22Rv1 (cell line): ENCODE data around the gene RPS6KL1.

ENCODE experiments used
- ZFX ChIP-seq: fragments of 450-650 bp; IDR thresholded peaks from 2 replicates; pipeline ENCODE4 v1.6.1; 2017; ENCODE audit warnings: antibody characterized with exemption, borderline replicate concordance
- TF ChIP-seq, protein P1 (sequence below): fragments of 450-650 bp; IDR thresholded peaks from 2 replicates; pipeline ENCODE4 v1.5.1; 2017; ENCODE audit warnings: mild to moderate bottlenecking

DNA sequence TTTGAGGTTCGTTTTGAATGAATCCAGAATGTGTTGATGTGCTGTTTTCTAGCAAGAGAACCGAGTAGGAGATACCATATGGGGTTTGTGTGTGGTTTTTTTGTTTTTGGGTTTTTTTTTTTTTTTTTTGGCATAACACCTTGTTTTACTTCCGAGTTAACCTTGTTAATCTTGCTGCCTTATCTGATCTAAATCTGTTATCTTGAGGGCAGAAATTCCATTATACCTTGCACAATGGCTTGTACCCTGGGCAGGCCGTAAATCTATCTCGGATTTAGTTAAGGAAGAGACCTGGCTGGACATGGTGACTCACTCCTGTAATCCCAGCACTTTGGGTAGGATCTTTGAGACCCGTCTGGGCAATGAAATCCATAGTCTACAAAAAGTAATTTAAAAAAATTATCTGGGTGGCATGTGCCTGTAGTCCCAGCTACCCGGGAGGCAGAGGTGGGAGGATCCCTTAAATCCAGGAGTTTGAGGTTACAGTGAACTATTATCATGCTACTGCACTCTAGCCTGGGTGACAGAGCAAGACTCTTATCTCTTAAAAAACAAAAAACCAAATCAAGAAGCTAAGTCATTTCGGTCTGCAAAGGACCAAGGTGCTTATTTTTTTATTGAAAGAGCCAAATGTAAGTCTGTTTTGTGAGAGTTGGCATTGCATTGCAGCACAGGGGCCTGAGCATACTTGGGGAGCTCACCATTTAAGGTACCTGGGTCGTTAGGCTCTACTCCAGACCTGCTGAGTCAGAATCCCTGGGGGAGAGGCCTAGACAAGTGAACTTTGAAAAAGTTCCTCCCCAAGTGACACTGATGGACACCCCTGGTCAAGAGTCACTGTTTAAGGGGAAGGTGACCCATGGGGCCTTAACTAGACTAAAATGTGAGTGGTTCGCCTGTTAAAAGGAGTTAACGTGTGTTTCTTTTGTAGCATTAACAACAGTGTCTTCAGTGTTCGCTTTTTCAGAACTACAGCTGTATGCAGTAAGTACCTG is 34.6 kb downstream of the RPS6KL1 start:
- TF ChIP-seq, protein P1, sequence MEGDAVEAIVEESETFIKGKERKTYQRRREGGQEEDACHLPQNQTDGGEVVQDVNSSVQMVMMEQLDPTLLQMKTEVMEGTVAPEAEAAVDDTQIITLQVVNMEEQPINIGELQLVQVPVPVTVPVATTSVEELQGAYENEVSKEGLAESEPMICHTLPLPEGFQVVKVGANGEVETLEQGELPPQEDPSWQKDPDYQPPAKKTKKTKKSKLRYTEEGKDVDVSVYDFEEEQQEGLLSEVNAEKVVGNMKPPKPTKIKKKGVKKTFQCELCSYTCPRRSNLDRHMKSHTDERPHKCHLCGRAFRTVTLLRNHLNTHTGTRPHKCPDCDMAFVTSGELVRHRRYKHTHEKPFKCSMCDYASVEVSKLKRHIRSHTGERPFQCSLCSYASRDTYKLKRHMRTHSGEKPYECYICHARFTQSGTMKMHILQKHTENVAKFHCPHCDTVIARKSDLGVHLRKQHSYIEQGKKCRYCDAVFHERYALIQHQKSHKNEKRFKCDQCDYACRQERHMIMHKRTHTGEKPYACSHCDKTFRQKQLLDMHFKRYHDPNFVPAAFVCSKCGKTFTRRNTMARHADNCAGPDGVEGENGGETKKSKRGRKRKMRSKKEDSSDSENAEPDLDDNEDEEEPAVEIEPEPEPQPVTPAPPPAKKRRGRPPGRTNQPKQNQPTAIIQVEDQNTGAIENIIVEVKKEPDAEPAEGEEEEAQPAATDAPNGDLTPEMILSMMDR, result no peak
- no peak for TF ChIP-seq ZFX
